ENCODE data around the gene ANKRD29. TPM values are rescaled to one million over a fixed set of nuclear protein-coding genes. Genes with fewer than 3 reads are reported as not detected.

Gene ANKRD29
- total and polyA plus RNA-seq, 7 donors: 0.57 to 2.1 (median 1.1) TPM

- peak within 1 kb of the TSS; percentile 69 for H3K4me3 ChIP-seq
- no peaks in the 10 kb centered on the region for H3K36me3 ChIP-seq (ENCODE audit: insufficient read depth in 1 of 2, low read depth in 1 of 2)
- H3K4me1 ChIP-seq: no peaks in the 10 kb centered on the region
- H3K9me3 ChIP-seq: no peaks in the 10 kb centered on the region
- 1% methylated on average over 42 to 45 of the region's 45 CpGs for WGBS, 3 donors
- ATAC-seq: peak in 3 of 4 donors; percentile 69 to 77 (median 75)
- H3K27me3 ChIP-seq (ENCODE audit: insufficient read depth in 3 of 3, low read length in 2 of 3): peaks cover 0 to 34% (median 11%) of the 10 kb centered on the region in 3 donors
- intact Hi-C loops (cut with DNase I): no loop called here
- no peak for TF ChIP-seq CTCF (IDR thresholded peaks at IDR 0.05)
- DNase-seq: peak; percentile 56
- H3K27ac ChIP-seq: no peak within 1 kb of the TSS
Measured at GRCh38 chr18:23689031-23689615, 26.4 kb upstream of the ANKRD29 start, which contains the start of gene LAMA3. TSS of gene LAMA3 (plus strand) at chr18:23689453. CDS start at chr18:23689684, 231 bp downstream.

GRCh38 chr18:23688528-23688927 lies 25.8 kb upstream of the ANKRD29 start:
- no peak for ATAC-seq
- 50 to 66% (median 60%) methylated on average over 5 of the region's 5 CpGs for WGBS, 3 donors
- no peaks in the 10 kb centered on the region for H3K9me3 ChIP-seq
- H3K27me3 ChIP-seq (ENCODE audit: insufficient read depth in 3 of 3, low read length in 2 of 3): peaks cover 0 to 34% (median 11%) of the 10 kb centered on the region in 3 donors
- H3K4me3 ChIP-seq: peak overlapping the region; percentile 69
- no peak for TF ChIP-seq CTCF (IDR thresholded peaks at IDR 0.05)
- intact Hi-C loops (cut with DNase I): no loop called here
- DNase-seq: no peak
- no peak overlapping the region for H3K27ac ChIP-seq
- no peaks in the 10 kb centered on the region for H3K36me3 ChIP-seq (ENCODE audit: insufficient read depth in 1 of 2, low read depth in 1 of 2)
- no peaks in the 10 kb centered on the region for H3K4me1 ChIP-seq

- 47 to 48% (median 47%) methylated on average over 5 of the region's 5 CpGs for WGBS, 3 donors
- intact Hi-C loops (cut with DNase I): no loop called here
- no peaks in the 10 kb centered on the region for H3K9me3 ChIP-seq
- H3K27me3 ChIP-seq (ENCODE audit: insufficient read depth in 3 of 3, low read length in 2 of 3): peaks cover 0 to 20% (median 10%) of the 10 kb centered on the region in 3 donors
- no peak for DNase-seq
- no peak overlapping the region for H3K4me3 ChIP-seq
- no peak overlapping the region for H3K27ac ChIP-seq
- no peak for TF ChIP-seq CTCF (IDR thresholded peaks at IDR 0.05)
- ATAC-seq: no peak
- H3K4me1 ChIP-seq: no peaks in the 10 kb centered on the region
- H3K36me3 ChIP-seq (ENCODE audit: insufficient read depth in 1 of 2, low read depth in 1 of 2): no peaks in the 10 kb centered on the region
Measured at GRCh38 chr18:23684515-23685197, 21.9 kb upstream of the ANKRD29 start.

GRCh38 chr18:23683671-23684070 lies 21.0 kb upstream of the ANKRD29 start:
- ATAC-seq (no peak), DNase-seq (no peak)
- H3K9me3 ChIP-seq: no peaks in the 10 kb centered on the region
- H3K27me3 ChIP-seq (ENCODE audit: insufficient read depth in 3 of 3, low read length in 2 of 3): peaks cover 0 to 10% (median 7%) of the 10 kb centered on the region in 3 donors
- H3K4me1 ChIP-seq: no peaks in the 10 kb centered on the region
- no peaks in the 10 kb centered on the region for H3K36me3 ChIP-seq (ENCODE audit: insufficient read depth in 1 of 2, low read depth in 1 of 2)
- WGBS, 3 donors: 52 to 64% (median 53%) methylated on average over 3 of the region's 3 CpGs
- no peak overlapping the region for H3K27ac ChIP-seq
- H3K4me3 ChIP-seq: no peak overlapping the region
- intact Hi-C loops (cut with DNase I): loop anchor here in 1 of 2 donors (2.0 kb wide), 1 partner anchor 27 kb away; no protein-coding TSS in a partner anchor
- no peak for TF ChIP-seq CTCF (IDR thresholded peaks at IDR 0.05)

Measured in psoas muscle (tissue), 8 donors.